NCI-H2081 treated with DMSO at 0.1 percent for 48 hours (cell line): Measurements from ENCODE around the gene LIME1.

Source experiments
- DNase-seq: peaks from one replicate; lab custom pipeline; 2025; lab: John Stamatoyannopoulos, UW

The LIME1 gene

GRCh38 chr20:63739130-63740069 lies 2.9 kb downstream of the LIME1 start, which contains the start of gene SLC2A4RG:
TSS of gene SLC2A4RG (plus strand) at chr20:63739776. CDS start at chr20:63739913, 137 bp downstream.
- no peak for DNase-seq

DNA sequence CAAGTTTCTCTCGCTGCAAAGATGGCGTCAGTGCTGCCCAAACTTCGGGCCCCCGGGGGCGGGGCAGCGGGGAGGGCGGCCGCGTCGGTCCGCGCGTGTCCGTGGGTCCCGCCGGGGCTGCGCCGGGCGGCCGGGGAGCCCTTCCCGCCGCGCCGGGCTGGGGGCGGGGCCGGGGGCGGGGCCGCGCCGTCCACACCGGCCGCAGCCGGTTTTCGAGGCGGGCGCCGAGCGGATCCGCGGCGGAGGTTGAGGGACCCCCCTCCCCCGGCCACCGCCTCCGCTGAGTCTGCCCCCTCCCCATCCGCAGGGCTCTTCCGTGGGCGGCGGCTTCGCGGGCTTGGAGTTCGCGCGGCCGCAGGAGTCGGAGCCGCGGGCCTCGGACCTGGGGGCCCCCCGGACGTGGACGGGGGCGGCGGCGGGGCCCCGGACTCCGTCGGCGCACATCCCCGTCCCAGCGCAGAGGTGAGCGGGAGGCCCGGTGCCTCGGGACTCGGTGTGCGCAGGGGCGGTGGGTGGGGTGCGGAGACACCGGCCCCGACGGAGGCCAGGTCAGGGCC lies 3.7 kb downstream of the LIME1 start:
- no peak for DNase-seq

DNA sequence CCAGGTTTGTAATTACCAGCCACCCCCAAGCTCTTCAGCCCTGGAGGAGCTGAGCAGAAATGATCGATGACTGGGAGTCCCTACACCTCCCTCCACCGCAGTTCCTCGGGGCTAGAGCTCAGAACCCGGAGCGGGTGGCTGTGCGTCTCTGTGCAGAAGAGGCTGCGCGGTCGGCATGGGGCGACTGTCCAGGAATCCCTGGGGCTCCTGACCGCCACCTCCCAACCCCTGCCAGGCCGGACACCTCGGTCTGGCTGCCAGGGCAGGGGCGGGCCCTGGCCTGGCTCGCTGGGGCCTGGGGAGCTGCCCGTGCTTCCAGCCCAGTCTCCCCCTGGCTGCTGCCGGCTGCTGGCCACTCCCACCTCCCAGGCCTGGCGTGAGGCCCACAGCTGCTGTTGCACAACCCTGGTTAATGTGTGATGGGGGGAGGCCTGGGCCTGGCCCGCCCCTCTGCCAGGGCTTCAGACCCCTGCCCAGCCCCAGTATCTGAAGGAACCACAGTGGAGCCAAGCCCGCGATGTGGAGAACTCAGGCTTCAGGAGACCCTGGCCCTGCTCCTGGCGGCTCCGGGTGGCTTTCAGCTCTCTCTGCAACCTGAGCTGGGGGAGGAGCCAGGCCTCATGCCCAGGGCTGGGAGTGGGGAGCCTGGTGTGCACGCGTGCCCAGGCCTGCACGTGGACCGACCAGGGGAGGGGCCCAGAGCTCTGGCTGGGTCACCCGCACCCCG lies 4.3 kb downstream of the LIME1 start:
- no peak for DNase-seq

DNA sequence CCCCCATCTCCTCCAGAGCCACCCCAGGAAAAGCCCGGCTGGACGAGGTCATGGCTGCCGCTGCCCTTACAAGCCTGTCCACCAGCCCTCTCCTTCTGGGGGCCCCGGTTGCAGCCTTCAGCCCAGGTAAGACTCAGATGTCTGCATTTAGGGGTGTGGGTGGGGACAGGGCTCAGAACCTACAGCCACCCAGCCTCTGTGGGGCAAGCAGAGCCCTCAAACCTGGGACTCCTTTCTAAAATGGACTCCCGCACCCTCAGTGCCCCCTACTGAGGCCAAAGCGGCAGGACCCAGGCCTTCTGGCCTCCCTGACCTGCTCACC lies 4.9 kb downstream of the LIME1 start:
- DNase-seq, result no peak

- DNase-seq, result no peak
Measured at GRCh38 chr20:63741676-63742380, 5.4 kb downstream of the LIME1 start.

DNA sequence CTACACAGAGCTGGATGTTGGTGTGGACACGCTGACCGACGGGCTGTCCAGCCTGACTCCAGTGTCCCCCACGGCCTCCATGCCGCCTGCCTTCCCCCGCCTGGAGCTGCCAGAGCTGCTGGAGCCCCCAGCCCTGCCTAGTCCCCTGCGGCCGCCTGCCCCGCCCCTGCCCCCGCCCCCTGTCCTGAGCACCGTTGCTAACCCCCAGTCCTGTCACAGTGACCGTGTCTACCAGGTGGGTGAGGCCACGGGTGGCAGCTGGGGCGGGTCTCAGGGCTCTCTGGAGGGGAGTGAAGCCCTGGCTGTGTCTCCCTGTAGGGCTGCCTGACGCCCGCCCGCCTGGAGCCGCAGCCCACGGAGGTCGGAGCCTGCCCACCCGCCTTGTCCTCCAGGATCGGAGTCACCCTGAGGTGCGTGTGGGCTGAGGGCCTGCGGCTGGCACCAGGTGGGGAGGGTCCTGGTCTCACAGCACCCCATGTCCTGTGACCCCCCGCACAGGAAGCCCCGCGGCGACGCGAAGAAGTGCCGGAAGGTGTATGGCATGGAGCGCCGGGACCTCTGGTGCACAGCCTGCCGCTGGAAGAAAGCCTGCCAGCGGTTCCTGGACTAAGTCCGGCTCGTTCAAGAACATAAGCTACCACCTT lies 6.0 kb downstream of the LIME1 start:
- no peak for DNase-seq

- no peak for DNase-seq
Measured at GRCh38 chr20:63743210-63743970, 6.9 kb downstream of the LIME1 start.

DNA sequence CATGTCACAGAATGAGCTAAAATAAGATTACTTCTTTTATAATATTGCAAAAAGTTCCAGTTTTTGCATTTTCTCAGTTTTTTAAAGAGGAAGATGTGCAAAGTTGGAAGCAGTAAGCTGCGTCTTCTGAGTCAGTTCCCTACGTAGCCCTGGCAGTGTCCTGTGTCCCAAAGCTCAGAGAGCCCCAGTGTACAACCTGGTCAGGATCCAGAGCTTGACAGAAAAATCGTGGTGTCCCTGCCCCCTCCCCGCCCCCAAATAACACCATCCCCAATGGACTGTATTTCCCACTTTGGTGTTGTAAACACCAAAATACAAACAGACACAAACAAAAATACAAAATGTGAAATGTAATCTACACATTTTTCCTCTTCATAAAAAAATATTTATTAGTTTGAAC lies 7.7 kb downstream of the LIME1 start:
- DNase-seq, result no peak

DNA sequence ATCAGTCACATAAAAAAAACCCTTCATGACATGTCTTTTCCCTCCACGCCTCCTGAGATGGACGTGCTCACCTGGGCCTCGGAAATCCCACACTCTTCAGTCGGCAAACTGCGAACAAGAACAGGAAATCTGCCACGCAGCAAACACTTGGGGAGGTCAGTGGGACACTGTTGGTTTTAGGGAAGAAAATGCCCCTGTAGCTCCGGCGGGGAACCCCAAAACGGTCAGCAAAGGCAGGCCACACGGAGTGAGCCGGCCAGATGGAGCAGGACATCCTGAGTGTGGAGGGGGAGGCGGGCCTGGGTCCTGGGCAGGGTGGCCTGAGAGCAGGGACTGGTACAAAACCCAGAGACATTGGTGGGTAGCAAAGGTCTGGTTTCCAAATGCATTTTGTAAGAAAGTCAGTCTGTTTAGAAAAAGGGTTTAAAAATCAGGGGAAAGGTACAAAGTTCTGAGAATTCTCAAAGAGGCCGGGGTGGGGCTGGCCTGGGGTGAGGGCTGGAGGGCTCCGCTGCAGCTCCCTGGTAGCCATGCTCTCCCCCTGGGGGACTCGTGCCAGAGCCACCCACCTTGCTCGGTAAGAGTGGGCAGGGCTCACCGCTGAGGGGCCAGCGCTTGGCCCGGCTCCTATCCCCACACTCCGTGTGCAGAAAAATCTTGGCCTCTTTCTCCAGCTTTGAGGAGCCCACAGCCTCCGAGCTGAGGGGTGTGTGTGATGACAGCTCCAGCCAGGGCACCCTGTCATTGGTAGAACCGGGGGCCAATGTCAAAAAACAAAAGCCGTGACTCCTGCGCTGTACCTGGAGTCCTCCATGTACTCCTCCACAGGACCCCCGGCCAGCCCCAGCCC lies 8.3 kb downstream of the LIME1 start:
- no peak for DNase-seq

DNA sequence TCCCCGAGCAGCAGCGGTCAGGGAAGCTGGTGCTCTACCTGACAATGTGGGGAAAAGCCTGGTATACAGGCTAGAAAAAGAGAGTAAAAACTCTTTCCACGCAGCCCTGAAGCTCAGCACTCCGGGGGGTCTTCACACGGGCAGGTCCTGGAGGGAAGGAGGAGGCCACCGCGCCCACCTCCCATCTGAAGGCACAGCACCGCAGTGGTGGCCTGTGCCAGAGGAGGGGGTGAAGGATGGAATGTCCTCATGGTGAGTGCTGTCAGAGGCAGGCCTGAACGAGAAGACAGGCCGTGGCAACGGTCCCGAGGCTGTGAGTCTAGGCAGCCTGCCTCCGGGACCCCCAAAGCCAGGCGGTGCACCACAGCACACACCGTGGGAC lies 9.0 kb downstream of the LIME1 start:
- no peak for DNase-seq

DNA sequence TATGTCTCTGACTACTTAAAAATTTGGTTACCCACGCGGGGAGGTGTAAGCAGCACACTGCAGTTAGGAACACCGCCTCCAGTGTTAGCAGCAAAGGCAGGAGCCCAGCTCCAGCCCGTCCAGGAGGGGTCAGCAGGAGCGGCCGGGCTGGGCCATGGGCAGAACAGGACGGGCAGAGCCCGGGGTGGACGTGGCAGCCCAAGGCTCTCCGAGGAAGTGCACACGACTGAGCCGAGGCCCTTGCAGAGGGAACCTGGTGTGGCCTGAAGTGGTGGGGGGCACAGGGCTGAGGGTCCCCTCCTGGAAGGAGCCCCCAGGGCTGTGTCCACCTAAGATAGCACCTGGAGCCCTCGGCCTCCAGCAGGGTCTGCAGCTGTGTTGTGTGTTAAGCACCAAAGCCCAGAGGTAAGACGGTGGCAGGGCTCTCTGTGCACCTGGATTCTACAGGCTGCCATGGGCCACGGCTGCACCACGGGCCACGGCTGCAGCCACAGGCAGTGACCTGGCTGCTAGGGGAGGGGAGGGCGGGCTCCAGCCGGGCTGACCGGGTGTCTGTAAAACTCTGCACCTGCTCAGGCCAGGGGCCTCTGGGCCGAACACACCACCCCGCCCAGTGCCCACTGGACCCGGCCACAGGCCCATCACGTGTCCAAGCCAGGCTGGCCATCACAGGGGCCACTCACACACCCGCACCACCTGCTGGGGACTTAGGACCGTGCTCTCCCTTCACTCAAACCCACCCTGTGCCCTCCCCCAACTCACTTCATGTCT lies 9.7 kb downstream of the LIME1 start:
- no peak for DNase-seq

DNA sequence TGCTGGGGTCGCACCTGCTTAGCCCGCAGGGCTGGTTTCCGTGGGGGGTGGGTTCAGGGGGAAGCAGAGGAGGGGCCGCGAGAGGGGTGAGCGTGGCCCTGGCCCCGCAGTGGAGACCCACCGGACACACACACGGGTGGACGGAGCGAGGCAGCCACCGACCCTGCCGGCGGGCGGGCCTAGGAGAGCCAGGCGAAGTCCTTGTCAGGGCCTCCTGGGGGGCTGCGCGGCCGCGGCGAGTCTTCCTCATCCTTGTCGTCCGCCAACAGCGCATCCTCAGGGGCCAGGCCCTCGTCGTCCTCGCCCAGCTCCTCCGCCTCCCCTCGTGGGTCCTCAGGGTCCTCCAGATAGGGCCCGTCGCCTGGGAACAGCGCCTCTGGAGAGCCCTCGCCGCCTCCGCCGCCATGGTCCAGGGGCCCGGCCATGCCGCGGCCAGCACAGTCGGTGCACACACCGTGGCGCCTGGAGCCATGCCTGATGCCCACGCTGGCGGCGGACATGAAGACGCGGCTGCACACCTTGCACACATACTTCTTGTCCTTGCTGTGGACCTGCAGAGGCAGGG lies 10.4 kb downstream of the LIME1 start:
- no peak for DNase-seq

DNA sequence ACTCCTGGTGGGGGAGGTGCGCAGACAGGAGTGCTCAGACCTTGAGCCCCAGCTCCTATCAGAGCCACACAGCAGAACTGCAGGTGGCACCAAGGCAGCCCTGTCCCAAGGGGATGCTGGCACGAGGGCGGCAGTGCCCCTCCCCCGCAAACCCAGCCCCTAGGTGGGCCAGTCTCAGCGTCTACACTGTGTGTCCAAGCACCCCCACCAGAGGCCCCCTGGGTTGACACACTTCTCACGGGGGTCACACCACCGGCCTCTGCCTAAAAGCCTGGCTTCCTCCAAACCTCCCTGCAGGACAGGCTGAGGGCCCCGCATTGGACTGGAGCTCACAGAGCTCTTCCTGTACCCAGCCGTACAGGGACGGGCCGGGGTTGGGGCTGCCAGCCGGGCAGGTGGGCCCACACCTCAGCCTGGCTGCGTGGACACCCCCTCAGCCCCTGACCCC lies 11.2 kb downstream of the LIME1 start:
- DNase-seq, result no peak

DNA sequence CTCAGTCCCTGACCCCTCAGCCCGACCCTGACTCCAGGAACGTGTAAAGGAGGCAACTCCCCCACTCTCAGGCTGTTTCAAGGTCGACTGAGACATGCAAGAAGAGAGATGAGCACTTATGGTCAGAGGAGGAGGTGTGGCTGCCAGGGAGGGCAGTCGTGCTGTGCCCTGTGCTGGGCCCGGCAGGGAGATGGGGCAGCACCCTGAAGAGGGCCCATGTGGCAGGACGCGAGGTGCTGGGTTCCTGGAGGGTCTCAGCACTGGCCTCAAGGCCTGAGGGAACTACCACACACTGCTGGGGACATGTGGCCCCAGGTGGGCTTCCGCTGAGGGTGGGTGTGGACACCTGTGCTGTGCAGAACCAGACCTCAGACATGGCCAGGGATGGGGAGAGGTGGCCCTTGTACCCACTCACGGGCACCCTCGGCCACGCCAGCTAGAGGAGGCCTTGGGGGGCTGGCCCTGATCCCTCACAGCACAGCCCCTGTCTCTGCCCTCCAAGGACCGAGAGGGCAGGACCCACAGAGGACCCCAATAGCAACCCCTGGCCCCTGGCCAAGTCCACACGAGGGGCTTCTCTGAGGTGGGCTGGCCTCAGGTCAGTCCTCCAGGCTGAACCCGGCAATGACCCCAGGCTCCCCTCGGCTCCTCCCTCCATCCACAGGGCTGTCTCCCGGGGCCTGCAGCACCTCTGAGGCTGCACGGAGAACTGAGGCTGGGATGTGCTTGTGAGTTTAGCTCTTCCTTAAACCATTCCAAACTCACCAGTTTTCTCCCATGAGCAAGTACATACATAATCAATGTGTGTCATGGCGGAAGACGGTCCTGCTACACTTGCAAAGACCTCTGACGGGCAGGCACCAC lies 11.8 kb downstream of the LIME1 start:
- DNase-seq, result no peak

DNA sequence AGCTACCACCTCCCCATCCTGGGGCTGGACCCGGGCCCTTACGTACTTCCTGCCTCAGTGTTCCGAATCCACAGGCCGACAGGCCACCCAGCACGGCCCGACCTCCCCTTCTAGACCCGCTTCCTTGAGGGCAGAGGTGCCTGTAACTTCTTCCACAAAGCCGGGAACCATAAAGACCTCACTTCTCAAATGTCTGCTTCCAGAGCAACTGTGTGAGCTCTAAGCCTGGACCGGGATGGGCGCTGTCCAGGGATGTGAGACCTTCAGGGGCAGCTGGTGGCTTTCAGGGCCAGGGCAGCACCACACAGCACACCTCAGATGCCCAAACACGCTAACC lies 12.4 kb downstream of the LIME1 start:
- no peak for DNase-seq

- no peak for DNase-seq
Measured at GRCh38 chr20:63749597-63750508, 13.4 kb downstream of the LIME1 start.
